ENCODE data around the gene MTHFD1L.
"Not testable (repeated sequence)": the region's sequence is repeated elsewhere in the genome, so short reads cannot be mapped to it uniquely, and the experiment has no call there.

Gene MTHFD1L

DNA sequence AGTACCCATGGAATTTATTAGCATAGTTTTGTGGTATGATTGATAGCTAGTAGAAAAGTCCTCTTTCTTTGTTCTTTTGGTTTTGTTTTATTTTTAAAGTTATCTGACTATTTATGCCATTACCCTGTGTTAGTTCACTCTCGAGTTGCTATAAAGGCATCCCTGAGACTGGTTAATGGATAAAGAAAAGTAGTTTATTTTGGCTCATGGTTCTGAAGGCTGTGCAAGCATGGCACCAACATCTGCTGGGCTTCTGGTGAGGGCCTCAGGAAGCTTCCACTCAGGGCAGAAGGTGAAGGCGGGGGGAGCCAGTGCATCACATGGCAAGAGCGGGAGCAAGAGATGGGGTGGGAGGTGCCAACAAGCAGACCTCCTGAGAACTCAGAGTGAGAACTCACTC lies 166.5 kb downstream of the MTHFD1L start:
- in situ Hi-C loops (cut with MboI; ENCODE audit: low sequenced_read_pairs, unreplicated experiment) = no loop called here
- TF ChIP-seq, protein P1, sequence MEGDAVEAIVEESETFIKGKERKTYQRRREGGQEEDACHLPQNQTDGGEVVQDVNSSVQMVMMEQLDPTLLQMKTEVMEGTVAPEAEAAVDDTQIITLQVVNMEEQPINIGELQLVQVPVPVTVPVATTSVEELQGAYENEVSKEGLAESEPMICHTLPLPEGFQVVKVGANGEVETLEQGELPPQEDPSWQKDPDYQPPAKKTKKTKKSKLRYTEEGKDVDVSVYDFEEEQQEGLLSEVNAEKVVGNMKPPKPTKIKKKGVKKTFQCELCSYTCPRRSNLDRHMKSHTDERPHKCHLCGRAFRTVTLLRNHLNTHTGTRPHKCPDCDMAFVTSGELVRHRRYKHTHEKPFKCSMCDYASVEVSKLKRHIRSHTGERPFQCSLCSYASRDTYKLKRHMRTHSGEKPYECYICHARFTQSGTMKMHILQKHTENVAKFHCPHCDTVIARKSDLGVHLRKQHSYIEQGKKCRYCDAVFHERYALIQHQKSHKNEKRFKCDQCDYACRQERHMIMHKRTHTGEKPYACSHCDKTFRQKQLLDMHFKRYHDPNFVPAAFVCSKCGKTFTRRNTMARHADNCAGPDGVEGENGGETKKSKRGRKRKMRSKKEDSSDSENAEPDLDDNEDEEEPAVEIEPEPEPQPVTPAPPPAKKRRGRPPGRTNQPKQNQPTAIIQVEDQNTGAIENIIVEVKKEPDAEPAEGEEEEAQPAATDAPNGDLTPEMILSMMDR (IDR thresholded peaks at IDR 0.05; ENCODE audit: borderline replicate concordance, control extremely low read depth, extremely low read depth, insufficient read depth, missing control alignments) = no peak

DNA sequence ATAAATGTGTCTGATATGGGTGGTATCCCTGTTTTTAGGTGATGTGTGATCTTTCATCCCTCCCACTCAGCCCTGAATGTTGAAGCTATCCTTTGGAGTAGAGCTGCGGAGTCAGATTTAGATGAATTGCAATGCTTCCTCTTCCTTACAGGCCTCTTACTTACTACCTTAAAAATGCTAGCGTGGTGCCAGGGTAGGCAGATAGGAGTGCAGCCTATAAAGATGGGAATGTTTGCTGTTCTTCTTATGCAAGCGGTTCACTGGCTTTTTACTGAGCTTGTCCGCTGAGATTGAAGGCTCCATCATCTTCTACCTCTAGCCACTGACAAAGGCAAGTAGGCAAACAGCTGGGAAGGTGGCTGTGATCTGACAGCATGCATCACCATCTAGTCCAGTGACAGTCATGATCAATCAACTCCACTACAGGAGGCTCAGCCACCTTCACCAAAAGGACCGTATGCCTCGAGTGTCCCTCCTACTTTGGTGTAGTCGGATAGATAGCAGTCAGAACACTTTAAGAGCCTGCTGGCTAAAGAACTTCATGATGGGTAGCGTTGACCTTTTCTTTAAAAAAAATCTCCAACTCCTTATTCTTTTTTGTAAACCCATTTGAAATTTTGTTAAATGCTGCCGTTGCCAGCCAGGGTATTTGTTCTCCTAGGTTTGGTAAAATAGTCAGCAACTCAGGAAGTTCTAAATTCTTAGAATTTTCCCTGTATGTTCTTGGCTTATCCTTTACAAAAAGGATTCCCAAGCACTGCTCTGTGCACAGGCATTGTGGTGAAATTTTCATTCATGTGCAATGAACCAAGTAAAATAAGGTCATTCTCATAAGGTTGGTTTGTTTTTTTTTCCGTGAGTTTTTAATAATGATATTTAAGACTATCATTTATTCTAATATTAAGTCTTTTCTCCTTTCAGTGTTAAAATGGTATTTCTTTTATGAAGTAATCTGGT lies 169.6 kb downstream of the MTHFD1L start:
- DNase-seq (ENCODE audit: low spot score) = no peak
- in situ Hi-C loops (cut with MboI; ENCODE audit: low sequenced_read_pairs, unreplicated experiment) = no loop called here
- TF ChIP-seq, protein P1 (IDR thresholded peaks at IDR 0.05; ENCODE audit: borderline replicate concordance, control extremely low read depth, extremely low read depth, insufficient read depth, missing control alignments) = no peak

More for the DNA sequence above, 166.5 kb downstream of the MTHFD1L start:
- no peak for DNase-seq (ENCODE audit: low spot score)

DNA sequence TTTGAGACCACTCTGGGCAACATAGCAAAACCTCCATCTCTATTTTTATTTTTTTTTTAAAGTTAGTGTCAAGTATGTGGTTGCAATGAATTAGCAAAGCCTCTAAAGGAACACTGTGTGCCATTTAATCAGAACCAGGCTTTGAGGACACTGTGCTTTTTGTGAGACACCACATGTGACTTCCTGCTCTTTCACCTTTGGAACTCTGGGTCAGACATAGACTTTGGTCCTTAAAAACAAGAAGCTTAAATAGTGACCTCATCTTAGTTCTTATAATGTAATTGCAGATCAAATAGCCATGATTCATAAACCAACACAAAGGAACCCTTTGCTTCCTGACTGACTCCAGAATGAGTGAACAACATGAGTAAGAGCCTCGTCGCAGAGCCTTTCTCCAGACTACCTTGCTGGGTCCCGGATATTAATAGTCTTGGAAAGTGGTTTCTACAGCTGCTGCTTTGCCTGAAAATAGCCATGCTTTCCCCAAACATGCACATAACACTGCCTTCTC lies 170.8 kb downstream of the MTHFD1L start:
- in situ Hi-C loops (cut with MboI; ENCODE audit: low sequenced_read_pairs, unreplicated experiment); DNase-seq (ENCODE audit: low spot score): not testable (repeated sequence)

DNA sequence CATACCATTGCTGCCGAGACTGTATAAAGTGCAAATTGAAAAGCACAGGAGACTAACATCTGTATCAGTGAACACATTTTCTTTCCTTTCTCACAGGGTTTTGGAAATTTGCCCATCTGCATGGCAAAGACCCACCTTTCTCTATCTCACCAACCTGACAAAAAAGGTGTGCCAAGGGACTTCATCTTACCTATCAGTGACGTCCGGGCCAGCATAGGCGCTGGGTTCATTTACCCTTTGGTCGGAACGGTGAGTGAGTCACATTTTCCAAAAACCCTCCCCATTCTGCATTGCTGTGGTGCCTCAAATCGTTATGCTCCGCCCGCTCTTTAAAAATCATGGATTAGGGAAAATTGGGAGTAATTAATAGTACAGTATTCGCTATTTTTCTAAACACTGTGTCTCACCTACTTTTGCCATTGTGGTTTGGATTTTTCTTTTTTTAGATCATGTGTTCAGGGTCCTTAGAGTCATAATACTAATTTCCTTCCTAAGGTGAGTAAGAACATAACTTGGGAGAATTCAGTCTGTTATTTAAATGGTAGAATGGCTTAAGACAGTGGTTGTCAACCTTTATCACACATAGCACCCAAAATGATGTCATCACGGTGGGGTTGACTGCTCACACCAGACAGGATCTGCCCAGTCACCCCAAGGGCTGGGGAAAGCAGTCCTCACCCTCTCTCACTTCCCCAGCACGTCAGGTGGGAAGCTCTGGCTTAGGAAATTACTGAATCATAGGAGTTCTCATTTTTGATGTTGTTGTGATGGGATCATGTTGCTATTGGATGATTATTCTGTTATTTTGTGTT lies 171.6 kb downstream of the MTHFD1L start:
- in situ Hi-C loops (cut with MboI; ENCODE audit: low sequenced_read_pairs, unreplicated experiment) = no loop called here
- DNase-seq (ENCODE audit: low spot score) = no peak

DNA sequence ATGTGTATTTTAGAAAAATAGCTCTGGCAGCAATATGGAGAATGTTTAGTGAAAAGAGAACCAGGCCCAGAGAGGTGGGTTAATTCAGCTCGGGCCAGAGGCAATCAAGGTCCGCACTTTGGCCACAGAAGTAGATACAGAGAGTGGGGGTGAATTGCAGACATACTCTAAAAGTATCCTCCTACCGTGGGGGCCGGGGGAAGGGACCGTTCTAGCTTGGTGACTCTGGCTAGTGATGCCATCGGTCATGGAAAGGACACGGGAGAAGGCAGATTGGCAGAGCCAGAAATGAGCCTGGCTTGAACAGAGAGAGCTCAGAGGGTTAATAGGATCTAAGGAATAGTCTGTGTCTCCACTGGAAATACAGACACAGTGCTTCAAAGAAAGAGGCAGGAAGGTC lies 173.1 kb downstream of the MTHFD1L start:
- in situ Hi-C loops (cut with MboI; ENCODE audit: low sequenced_read_pairs, unreplicated experiment) = no loop called here
- TF ChIP-seq, protein P1 (IDR thresholded peaks at IDR 0.05; ENCODE audit: borderline replicate concordance, control extremely low read depth, extremely low read depth, insufficient read depth, missing control alignments) = no peak
- DNase-seq (ENCODE audit: low spot score) = no peak

More for the DNA sequence above, 171.6 kb downstream of the MTHFD1L start:
- TF ChIP-seq, protein P1 (IDR thresholded peaks at IDR 0.05; ENCODE audit: borderline replicate concordance, control extremely low read depth, extremely low read depth, insufficient read depth, missing control alignments) = no peak

DNA sequence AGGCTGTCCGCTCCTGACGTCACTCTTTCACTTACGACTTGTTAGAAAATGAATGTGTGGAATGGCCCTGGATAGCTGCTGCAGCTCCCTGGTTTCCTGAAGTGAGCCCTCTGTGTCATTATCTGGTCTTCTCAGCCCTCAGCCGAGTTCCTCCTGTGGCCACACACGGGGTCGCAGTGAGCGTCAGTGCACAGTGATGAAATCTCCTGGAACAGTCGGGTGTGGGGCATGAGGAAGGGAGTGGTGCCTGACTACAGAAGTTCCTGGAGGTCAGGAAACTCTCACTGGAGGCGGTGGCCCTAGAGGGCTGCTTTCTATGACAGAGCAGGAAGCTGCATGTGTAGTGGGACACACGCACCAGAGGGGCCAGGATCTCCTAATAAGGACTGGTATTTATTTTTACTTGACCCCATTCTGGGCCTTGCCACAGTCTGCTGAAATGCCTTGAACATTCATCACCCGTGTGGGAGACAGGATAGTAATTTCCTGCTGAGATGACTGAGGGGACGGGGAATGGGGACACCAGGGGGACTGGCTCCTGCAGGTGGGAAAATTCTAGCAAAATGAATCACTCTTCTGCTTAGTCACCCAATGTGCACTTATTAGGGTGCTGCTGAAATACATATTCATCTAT lies 175.5 kb downstream of the MTHFD1L start:
- DNase-seq (ENCODE audit: low spot score); in situ Hi-C loops (cut with MboI; ENCODE audit: low sequenced_read_pairs, unreplicated experiment): not testable (repeated sequence)

DNA sequence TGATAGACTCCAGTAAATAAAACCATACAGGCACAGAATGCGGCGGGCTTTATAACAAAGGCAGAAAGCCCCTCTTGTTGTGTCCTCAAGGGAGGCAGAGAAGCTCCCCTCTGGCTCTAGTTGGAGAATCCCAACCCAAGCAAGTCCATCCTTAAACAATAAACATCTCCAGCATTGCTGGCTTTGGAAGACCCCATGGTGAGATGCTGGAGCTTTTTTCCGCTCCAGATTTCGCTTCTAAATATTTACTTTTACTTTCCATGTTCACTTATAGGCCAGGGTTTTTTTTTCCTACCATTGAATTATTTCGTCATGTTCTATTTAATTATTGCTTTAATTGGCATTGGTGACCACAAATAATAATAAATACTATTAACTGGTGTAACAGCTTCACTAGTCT lies 176.2 kb downstream of the MTHFD1L start:
- DNase-seq (ENCODE audit: low spot score) = no peak
- TF ChIP-seq, protein P1 (IDR thresholded peaks at IDR 0.05; ENCODE audit: borderline replicate concordance, control extremely low read depth, extremely low read depth, insufficient read depth, missing control alignments) = no peak
- in situ Hi-C loops (cut with MboI; ENCODE audit: low sequenced_read_pairs, unreplicated experiment) = no loop called here

DNA sequence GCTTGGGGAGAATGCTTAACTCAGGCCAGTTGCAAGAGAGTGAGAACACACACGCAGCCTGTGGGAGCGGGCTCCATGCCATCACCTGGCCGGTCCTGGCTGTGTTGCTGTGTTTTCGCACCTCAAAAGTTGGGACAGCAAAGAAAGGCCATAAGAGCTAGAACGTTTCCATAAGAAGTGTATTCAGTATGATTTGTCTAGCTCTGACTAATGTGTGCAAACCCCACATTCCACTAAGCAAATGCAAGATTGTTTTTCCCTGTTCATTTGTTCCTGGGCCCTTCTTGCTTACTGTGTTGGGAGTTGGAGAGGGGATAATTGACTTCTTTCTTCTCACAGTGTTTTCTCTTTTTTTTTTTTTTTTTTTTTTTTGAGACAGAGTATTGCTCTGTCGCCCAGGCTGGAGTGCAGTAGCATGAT lies 177.4 kb downstream of the MTHFD1L start:
- in situ Hi-C loops (cut with MboI; ENCODE audit: low sequenced_read_pairs, unreplicated experiment); DNase-seq (ENCODE audit: low spot score): not testable (repeated sequence)

All from GM13976 (cell line).